ENCODE measurements around the gene BMAL2. TPM values are rescaled to one million over a fixed set of nuclear protein-coding genes. Genes with fewer than 3 reads are reported as not detected.

BMAL2 gene
- total and polyA plus RNA-seq, 3 donors from 2014 or later = 2.7 to 3.7 (median 3.7) TPM

GRCh38 chr12:27330846-27331245 is 1.8 kb upstream of the BMAL2 start:
- H3K36me3 ChIP-seq (ENCODE audit: low read depth, missing control alignments) = no peaks in the 10 kb centered on the region
- no peak overlapping the region for H3K4me3 ChIP-seq
- TF ChIP-seq POLR2A (IDR thresholded peaks at IDR 0.05) (no peak), CTCF (IDR thresholded peaks at IDR 0.05) (no peak)
- WGBS, 2 donors = 43 to 55% methylated on average over 1 of the region's 1 CpG
- H3K27me3 ChIP-seq = no peaks in the 10 kb centered on the region
- H3K4me1 ChIP-seq = peaks cover 4% of the 10 kb centered on the region
- no peak overlapping the region for H3K27ac ChIP-seq
- no peak for DNase-seq
- intact Hi-C loops (cut with DNase I; ENCODE audit: low total_unique reads) = no loop called here
- H3K9me3 ChIP-seq = no peaks in the 10 kb centered on the region

DNA sequence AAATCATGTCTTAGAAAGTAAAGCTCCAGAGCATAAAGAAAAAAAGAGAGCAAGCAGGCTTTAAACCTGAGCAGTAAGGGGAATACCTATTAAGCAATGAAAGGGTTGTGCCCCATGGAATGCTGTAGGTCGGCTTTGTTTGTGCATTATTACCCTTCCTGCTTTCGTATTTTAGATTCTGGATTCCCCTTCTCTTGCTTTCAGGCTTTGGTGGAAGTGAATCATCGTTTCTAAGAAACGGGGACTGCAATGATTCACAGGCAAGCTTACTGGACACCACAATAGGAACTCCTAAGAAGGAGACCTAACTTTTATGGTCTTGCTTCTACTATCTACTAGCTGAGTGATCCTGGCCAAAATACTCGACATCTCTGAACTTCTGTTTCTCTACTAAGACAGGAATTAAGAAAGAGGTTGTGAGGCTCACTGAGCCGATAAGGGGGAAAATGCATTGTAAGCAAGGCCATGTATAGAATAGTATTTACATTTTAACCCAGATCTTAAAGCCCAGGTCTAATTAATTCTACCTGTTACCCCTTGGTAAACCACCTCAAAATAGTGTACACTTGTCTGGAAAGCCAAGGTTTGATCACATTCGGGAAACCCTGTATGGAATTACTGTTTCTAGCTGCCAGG is 1.2 kb upstream of the BMAL2 start:
- intact Hi-C loops (cut with DNase I; ENCODE audit: low total_unique reads) = no loop called here
- Histone ChIP-seq H3K36me3 (ENCODE audit: low read depth, missing control alignments) (no peaks in the 10 kb centered on the region), H3K27me3 (no peaks in the 10 kb centered on the region), H3K4me3 (no peak overlapping the region), H3K9me3 (no peaks in the 10 kb centered on the region), H3K4me1 (peaks cover 4% of the 10 kb centered on the region), H3K27ac (no peak overlapping the region)
- TF ChIP-seq POLR2A (IDR thresholded peaks at IDR 0.05) = no peak
- 42 to 63% methylated on average over 7 of the region's 7 CpGs for WGBS, 2 donors
- no peak for DNase-seq

DNA sequence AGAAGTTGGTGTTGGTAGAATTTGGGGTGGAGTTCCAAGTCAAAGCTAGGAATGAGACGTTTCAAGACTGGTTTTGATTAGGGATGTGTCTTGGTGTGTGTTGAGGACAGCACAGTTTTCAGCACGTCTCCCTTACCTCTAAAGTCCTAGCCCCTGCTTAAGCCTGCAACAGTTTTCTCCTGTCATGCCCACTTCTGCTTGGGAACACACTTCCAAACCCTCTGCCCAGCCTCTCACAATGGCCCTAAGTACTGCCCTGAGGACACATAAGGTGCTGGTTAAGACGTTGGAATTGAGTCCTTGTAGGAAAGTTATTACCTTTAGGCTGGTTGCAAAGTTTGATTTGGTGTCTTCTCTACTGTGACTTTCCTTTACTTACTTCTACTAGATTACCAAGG is 710 bp upstream of the BMAL2 start:
- Histone ChIP-seq H3K4me3 (no peak overlapping the region), H3K27me3 (no peaks in the 10 kb centered on the region), H3K36me3 (ENCODE audit: low read depth, missing control alignments) (no peaks in the 10 kb centered on the region), H3K27ac (no peak overlapping the region), H3K9me3 (no peaks in the 10 kb centered on the region), H3K4me1 (peaks cover 4% of the 10 kb centered on the region)
- TF ChIP-seq CTCF (IDR thresholded peaks at IDR 0.05) = no peak
- TF ChIP-seq POLR2A (IDR thresholded peaks at IDR 0.05) = no peak
- intact Hi-C loops (cut with DNase I; ENCODE audit: low total_unique reads) = no loop called here
- WGBS, 2 donors = 36 to 37% methylated on average over 3 of the region's 3 CpGs
- no peak for DNase-seq

GRCh38 chr12:27332407-27332713 is 276 bp upstream of the BMAL2 start:
- Histone ChIP-seq H3K4me3 (peak overlapping the region; percentile 63 to 66), H3K27ac (no peak overlapping the region), H3K4me1 (peaks cover 4% of the 10 kb centered on the region), H3K9me3 (no peaks in the 10 kb centered on the region), H3K27me3 (no peaks in the 10 kb centered on the region), H3K36me3 (ENCODE audit: low read depth, missing control alignments) (no peaks in the 10 kb centered on the region)
- 8 to 10% methylated on average over 10 of the region's 10 CpGs for WGBS, 2 donors
- DNase-seq = no peak
- TF ChIP-seq CTCF (IDR thresholded peaks at IDR 0.05) = no peak
- intact Hi-C loops (cut with DNase I; ENCODE audit: low total_unique reads) = no loop called here

DNA sequence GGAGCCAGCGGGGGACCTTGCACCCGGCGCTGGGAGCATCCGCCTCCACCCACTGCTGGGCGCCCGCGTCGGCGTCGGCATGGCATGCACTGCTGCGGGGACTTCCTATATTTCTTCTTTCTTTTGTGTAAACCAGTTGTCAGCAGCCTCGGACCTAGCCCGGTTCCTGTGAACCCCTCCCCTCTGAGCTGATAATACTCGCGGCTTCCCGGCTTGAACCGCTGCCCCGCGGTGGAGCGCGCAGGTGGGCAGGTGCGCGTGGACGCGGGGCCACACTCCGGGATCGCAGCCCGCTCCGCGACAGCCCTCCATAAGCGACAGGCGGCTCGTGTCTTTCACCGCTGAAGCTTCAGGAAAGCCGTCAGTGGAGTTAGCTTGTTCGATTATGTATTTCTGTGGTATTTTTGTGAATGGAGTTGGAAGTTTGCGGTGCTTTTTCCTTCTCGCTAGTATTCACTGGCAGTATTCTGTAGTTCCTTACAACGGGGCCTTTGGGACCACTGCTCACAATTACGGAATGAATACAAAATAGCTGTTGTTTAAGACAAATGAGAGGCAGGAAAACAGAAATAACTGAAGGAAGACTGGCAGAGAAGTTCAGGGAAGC is 870 bp downstream of the BMAL2 start:
- peak; percentile 34 for DNase-seq
- 1 to 2% methylated on average over 23 to 28 of the region's 40 CpGs for WGBS, 2 donors
- Histone ChIP-seq H3K27me3 (no peaks in the 10 kb centered on the region), H3K4me3 (peak overlapping the region; percentile 63 to 66), H3K9me3 (no peaks in the 10 kb centered on the region), H3K4me1 (peaks cover 4% of the 10 kb centered on the region), H3K27ac (no peak overlapping the region), H3K36me3 (ENCODE audit: low read depth, missing control alignments) (no peaks in the 10 kb centered on the region)
- intact Hi-C loops (cut with DNase I; ENCODE audit: low total_unique reads) = no loop called here
- no peak for TF ChIP-seq CTCF (IDR thresholded peaks at IDR 0.05)
- no peak for TF ChIP-seq POLR2A (IDR thresholded peaks at IDR 0.05)
